Mesodermal cell (in vitro differentiated cells): Measurements from ENCODE around the gene STAT2.

Experiments
- H3K27ac ChIP-seq: 2 replicates; pipeline ENCODE4 v1.7.0; 2013; ENCODE audit warnings: mild to moderate bottlenecking, low read depth, low read length, moderate library complexity; ENCODE audit not compliant: severe bottlenecking
- H3K36me3 ChIP-seq: 2 replicates; pipeline ENCODE4 v1.7.1; 2013; ENCODE audit warnings: mild to moderate bottlenecking, low read length, moderate library complexity; ENCODE audit not compliant: control insufficient read depth, insufficient read depth
- H3K4me1 ChIP-seq: one replicate; pipeline ENCODE4 v1.7.1; 2013; ENCODE audit warnings: mild to moderate bottlenecking, low read length; ENCODE audit not compliant: insufficient read depth, control insufficient read depth, poor library complexity, severe bottlenecking
- H3K4me3 ChIP-seq: 2 replicates; pipeline ENCODE4 v1.7.0; 2013; ENCODE audit warnings: low read length, control low read depth, mild to moderate bottlenecking; ENCODE audit not compliant: insufficient read depth, poor library complexity, severe bottlenecking; ENCODE audit errors: extremely low read depth
- H3K9me3 ChIP-seq: 2 replicates; pipeline ENCODE4 v1.7.1; 2013; ENCODE audit warnings: mild to moderate bottlenecking, low read length, moderate library complexity; ENCODE audit not compliant: control insufficient read depth
- WGBS, 2 experiments: methylation state at CpG; one replicate each; pipeline ENCODE4 v1.1.5; 2013; ENCODE audit warnings: missing lambda C conversion rate in 2 of 2; ENCODE audit not compliant: insufficient coverage in 2 of 2; 5-methylcytosine and 5-hydroxymethylcytosine counted together

The STAT2 gene

GRCh38 chr12:56307221-56307965, 52.5 kb downstream of the STAT2 start:
- Histone ChIP-seq H3K4me1 (no peaks in the 10 kb centered on the region), H3K36me3 (peaks cover 80% of the 10 kb centered on the region), H3K9me3 (no peaks in the 10 kb centered on the region), H3K4me3 (no peak overlapping the region), H3K27ac (no peak overlapping the region)
- 94 to 98% methylated on average over 4 to 6 of the region's 7 CpGs for WGBS, 2 experiments

GRCh38 chr12:56304872-56305590, 54.9 kb downstream of the STAT2 start:
- no peak overlapping the region for H3K4me3 ChIP-seq
- H3K9me3 ChIP-seq, result no peaks in the 10 kb centered on the region
- no peak overlapping the region for H3K27ac ChIP-seq
- 96% methylated on average over 4 of the region's 8 CpGs; no CpG with 5 or more reads in 1 of the 2 experiments for WGBS, 2 experiments
- H3K36me3 ChIP-seq, result peaks cover 70% of the 10 kb centered on the region
- no peaks in the 10 kb centered on the region for H3K4me1 ChIP-seq

GRCh38 chr12:56304276-56304675, 55.6 kb downstream of the STAT2 start:
- no peaks in the 10 kb centered on the region for H3K4me1 ChIP-seq
- H3K9me3 ChIP-seq, result no peaks in the 10 kb centered on the region
- no peak overlapping the region for H3K27ac ChIP-seq
- H3K4me3 ChIP-seq, result no peak overlapping the region
- H3K36me3 ChIP-seq, result peaks cover 64% of the 10 kb centered on the region
- WGBS, 2 experiments, result 79 to 100% methylated on average over 2 to 3 of the region's 3 CpGs

- H3K36me3 ChIP-seq, result peaks cover 61% of the 10 kb centered on the region
- peak overlapping the region; percentile 68 for H3K27ac ChIP-seq
- H3K4me1 ChIP-seq, result peaks cover 6% of the 10 kb centered on the region
- H3K9me3 ChIP-seq, result no peaks in the 10 kb centered on the region
- WGBS, 2 experiments, result 67 to 73% methylated on average over 19 of the region's 21 CpGs
- peak overlapping the region; percentile 94 for H3K4me3 ChIP-seq
Measured at GRCh38 chr12:56300644-56301464, 59.1 kb downstream of the STAT2 start.

- Histone ChIP-seq H3K36me3 (peaks cover 58% of the 10 kb centered on the region), H3K4me3 (peak within 1 kb of the TSS; percentile 94), H3K27ac (peak within 1 kb of the TSS; percentile 68), H3K4me1 (peaks cover 6% of the 10 kb centered on the region), H3K9me3 (no peaks in the 10 kb centered on the region)
- 0 to 1% methylated on average over 30 to 40 of the region's 63 CpGs for WGBS, 2 experiments
Measured at GRCh38 chr12:56299853-56300643, 59.9 kb downstream of the STAT2 start, which contains the start of gene CS. CS (minus strand) TSS chr12:56300330; CDS start chr12:56300201, 129 bp downstream.

- H3K4me3 ChIP-seq, result peak overlapping the region; percentile 94
- H3K36me3 ChIP-seq, result peaks cover 52% of the 10 kb centered on the region
- H3K4me1 ChIP-seq, result peaks cover 6% of the 10 kb centered on the region
- H3K27ac ChIP-seq, result peak overlapping the region; percentile 66
- 10 to 22% methylated on average over 7 to 10 of the region's 10 CpGs for WGBS, 2 experiments
- no peaks in the 10 kb centered on the region for H3K9me3 ChIP-seq
Measured at GRCh38 chr12:56299308-56299852, 60.5 kb downstream of the STAT2 start.

- no peaks in the 10 kb centered on the region for H3K9me3 ChIP-seq
- H3K27ac ChIP-seq, result no peak overlapping the region
- H3K4me3 ChIP-seq, result peak overlapping the region; percentile 94
- H3K36me3 ChIP-seq, result peaks cover 56% of the 10 kb centered on the region
- H3K4me1 ChIP-seq, result peaks cover 6% of the 10 kb centered on the region
- WGBS, 2 experiments, result 80 to 90% methylated on average over 2 of the region's 5 CpGs
Measured at GRCh38 chr12:56298828-56299227, 61.1 kb downstream of the STAT2 start.

- Histone ChIP-seq H3K36me3 (peaks cover 52% of the 10 kb centered on the region), H3K9me3 (no peaks in the 10 kb centered on the region), H3K27ac (no peak overlapping the region), H3K4me1 (peaks cover 6% of the 10 kb centered on the region), H3K4me3 (no peak overlapping the region)
- 100% methylated on average over 4 to 7 of the region's 8 CpGs for WGBS, 2 experiments
Measured at GRCh38 chr12:56297400-56297799, 62.5 kb downstream of the STAT2 start.

- Histone ChIP-seq H3K27ac (no peak overlapping the region), H3K4me3 (no peak overlapping the region), H3K9me3 (no peaks in the 10 kb centered on the region), H3K4me1 (peaks cover 6% of the 10 kb centered on the region), H3K36me3 (peaks cover 51% of the 10 kb centered on the region)
- 80 to 100% methylated on average over 1 to 3 of the region's 5 CpGs for WGBS, 2 experiments
Measured at GRCh38 chr12:56296295-56296694, 63.6 kb downstream of the STAT2 start.

- Histone ChIP-seq H3K4me3 (no peak overlapping the region), H3K9me3 (no peaks in the 10 kb centered on the region), H3K4me1 (peaks cover 5% of the 10 kb centered on the region), H3K36me3 (peaks cover 74% of the 10 kb centered on the region), H3K27ac (no peak overlapping the region)
- 94% methylated on average over 5 of the region's 5 CpGs for WGBS, 2 experiments
Measured at GRCh38 chr12:56293795-56294194, 66.1 kb downstream of the STAT2 start.
